IPS-18a (cell line): ENCODE data around the gene PPP2R5E.

Experiments
- H3K27ac ChIP-seq: one replicate; pipeline ENCODE4 v1.5.1; 2013; ENCODE audit warnings: low read length
- H3K27me3 ChIP-seq: one replicate; pipeline ENCODE4 v1.6.1; 2013; ENCODE audit warnings: mild to moderate bottlenecking, low read length; ENCODE audit not compliant: control insufficient read depth, insufficient read depth
- H3K36me3 ChIP-seq: one replicate; pipeline ENCODE4 v1.6.1; 2013; ENCODE audit warnings: low read depth, low read length; ENCODE audit not compliant: control insufficient read depth
- H3K4me1 ChIP-seq: one replicate; pipeline ENCODE4 v1.6.1; 2013; ENCODE audit warnings: low read depth, low read length; ENCODE audit not compliant: control insufficient read depth
- H3K4me3 ChIP-seq: one replicate; pipeline ENCODE4 v1.5.1; 2013; ENCODE audit warnings: low read length
- H3K9ac ChIP-seq: one replicate; pipeline ENCODE4 v1.6.1; 2013; ENCODE audit warnings: mild to moderate bottlenecking, low read length, moderate library complexity
- H3K9me3 ChIP-seq: one replicate; pipeline ENCODE4 v1.6.1; 2013; ENCODE audit warnings: low read depth, low read length; ENCODE audit not compliant: control insufficient read depth

PPP2R5E gene

GRCh38 chr14:63426838-63427352 lies 116.3 kb downstream of the PPP2R5E start:
- Histone ChIP-seq H3K27me3 (no peaks in the 10 kb centered on the region), H3K27ac (no peak overlapping the region), H3K9me3 (no peaks in the 10 kb centered on the region), H3K9ac (no peak overlapping the region), H3K4me1 (no peaks in the 10 kb centered on the region), H3K4me3 (no peak overlapping the region), H3K36me3 (peaks cover 2% of the 10 kb centered on the region)

- H3K36me3 ChIP-seq = peaks cover 17% of the 10 kb centered on the region
- H3K9me3 ChIP-seq = no peaks in the 10 kb centered on the region
- no peak overlapping the region for H3K27ac ChIP-seq
- H3K4me3 ChIP-seq = no peak overlapping the region
- H3K27me3 ChIP-seq = no peaks in the 10 kb centered on the region
- H3K4me1 ChIP-seq = no peaks in the 10 kb centered on the region
- H3K9ac ChIP-seq = no peak overlapping the region
Observed at GRCh38 chr14:63423889-63424288, 119.3 kb downstream of the PPP2R5E start.

DNA sequence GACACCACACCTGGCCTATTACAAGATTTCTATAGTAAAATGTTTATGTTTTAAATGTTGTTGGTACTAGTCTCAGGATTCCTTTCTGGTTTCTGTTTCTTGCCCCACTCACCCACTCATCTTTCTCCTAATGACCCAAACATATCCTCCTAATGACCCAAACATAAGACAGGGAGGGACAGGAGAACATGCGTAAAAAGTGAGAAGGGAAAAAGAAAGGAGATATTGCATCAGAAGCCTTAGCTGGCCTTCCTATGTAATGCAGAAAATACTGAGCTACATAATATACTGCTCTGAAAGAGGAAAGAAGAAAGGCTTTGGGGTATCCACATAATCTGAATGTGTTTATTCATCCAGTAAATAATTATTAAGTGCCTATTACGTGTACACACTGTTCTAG lies 119.8 kb downstream of the PPP2R5E start:
- H3K9me3 ChIP-seq = no peaks in the 10 kb centered on the region
- no peak overlapping the region for H3K4me3 ChIP-seq
- H3K36me3 ChIP-seq = peaks cover 17% of the 10 kb centered on the region
- no peaks in the 10 kb centered on the region for H3K27me3 ChIP-seq
- no peak overlapping the region for H3K27ac ChIP-seq
- H3K4me1 ChIP-seq = no peaks in the 10 kb centered on the region
- no peak overlapping the region for H3K9ac ChIP-seq

GRCh38 chr14:63421919-63422318 lies 121.3 kb downstream of the PPP2R5E start:
- no peaks in the 10 kb centered on the region for H3K9me3 ChIP-seq
- H3K4me3 ChIP-seq = no peak overlapping the region
- no peak overlapping the region for H3K27ac ChIP-seq
- H3K27me3 ChIP-seq = no peaks in the 10 kb centered on the region
- peaks cover 17% of the 10 kb centered on the region for H3K36me3 ChIP-seq
- no peaks in the 10 kb centered on the region for H3K4me1 ChIP-seq
- H3K9ac ChIP-seq = no peak overlapping the region

GRCh38 chr14:63421226-63421625 lies 122.0 kb downstream of the PPP2R5E start:
- Histone ChIP-seq H3K27ac (no peak overlapping the region), H3K9ac (no peak overlapping the region), H3K36me3 (peaks cover 17% of the 10 kb centered on the region), H3K27me3 (no peaks in the 10 kb centered on the region), H3K4me3 (no peak overlapping the region), H3K9me3 (no peaks in the 10 kb centered on the region), H3K4me1 (no peaks in the 10 kb centered on the region)

DNA sequence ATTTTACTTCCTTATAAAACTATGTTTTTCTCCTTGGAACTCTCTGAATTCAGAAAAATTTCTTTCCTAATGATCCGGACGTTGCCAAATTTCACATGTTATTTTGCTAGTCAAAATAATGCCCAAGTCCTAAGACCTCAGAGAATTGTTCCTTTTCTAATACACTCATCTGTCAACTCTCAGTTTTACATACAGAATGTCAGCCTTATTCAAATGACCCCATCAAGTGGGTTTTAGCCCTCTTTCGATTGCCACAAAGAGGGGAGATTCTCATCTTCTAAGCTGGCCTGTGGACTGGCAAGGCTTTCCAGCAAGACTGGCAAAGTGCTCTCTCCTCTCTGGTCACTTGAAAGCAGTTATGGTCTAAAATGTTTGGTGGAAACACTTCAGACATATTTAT lies 125.2 kb downstream of the PPP2R5E start:
- Histone ChIP-seq H3K27me3 (no peaks in the 10 kb centered on the region), H3K9ac (no peak overlapping the region), H3K27ac (no peak overlapping the region), H3K4me1 (no peaks in the 10 kb centered on the region), H3K36me3 (peaks cover 25% of the 10 kb centered on the region), H3K9me3 (no peaks in the 10 kb centered on the region), H3K4me3 (no peak overlapping the region)

DNA sequence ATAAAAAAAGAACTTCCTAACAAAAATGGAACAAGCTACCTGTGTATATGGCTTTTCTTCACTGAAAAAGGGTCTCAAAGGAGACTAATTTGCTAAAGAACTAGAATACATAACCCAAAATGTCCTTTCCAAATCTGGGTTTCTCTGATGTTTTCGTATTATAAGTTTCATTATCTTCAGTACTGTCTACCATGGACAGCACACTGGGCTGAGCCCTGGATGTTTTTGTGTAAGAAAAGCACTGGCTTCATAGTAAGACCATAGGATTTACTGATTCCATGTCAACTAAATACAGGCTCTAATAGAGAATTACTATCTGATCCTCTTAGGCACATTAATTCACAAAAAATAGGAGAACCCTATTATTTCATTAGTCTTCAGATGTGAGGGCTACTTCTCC lies 130.2 kb downstream of the PPP2R5E start:
- Histone ChIP-seq H3K36me3 (peaks cover 15% of the 10 kb centered on the region), H3K4me3 (no peak overlapping the region), H3K27me3 (no peaks in the 10 kb centered on the region)

DNA sequence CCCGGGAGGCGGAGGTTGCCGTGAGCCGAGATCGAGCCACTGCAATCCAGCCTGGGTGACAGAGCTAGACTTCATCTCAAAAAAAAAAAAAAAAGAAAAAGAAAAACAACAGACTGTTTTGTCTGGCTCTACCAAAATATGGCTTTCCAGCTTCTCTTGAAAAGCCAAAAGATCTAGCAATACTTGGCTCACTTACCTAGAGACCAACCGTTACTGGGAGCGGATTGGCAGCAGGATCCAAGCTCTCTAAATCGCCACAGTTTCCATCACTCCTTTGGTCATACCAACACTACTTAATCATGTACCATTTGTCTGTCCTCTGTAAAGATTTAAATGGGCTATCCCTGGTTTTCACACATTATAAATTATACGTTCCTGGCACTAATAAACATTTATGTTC lies 136.8 kb downstream of the PPP2R5E start:
- Histone ChIP-seq H3K9me3 (no peaks in the 10 kb centered on the region), H3K4me1 (peaks cover 9% of the 10 kb centered on the region), H3K36me3 (no peaks in the 10 kb centered on the region), H3K4me3 (no peak overlapping the region), H3K9ac (no peak overlapping the region), H3K27ac (no peak overlapping the region), H3K27me3 (no peaks in the 10 kb centered on the region)

More for the DNA sequence above, 130.2 kb downstream of the PPP2R5E start:
- H3K9me3 ChIP-seq = no peaks in the 10 kb centered on the region
- no peaks in the 10 kb centered on the region for H3K4me1 ChIP-seq
- no peak overlapping the region for H3K27ac ChIP-seq
- no peak overlapping the region for H3K9ac ChIP-seq

- H3K9ac ChIP-seq = no peak overlapping the region
- H3K27me3 ChIP-seq = no peaks in the 10 kb centered on the region
- H3K9me3 ChIP-seq = no peaks in the 10 kb centered on the region
- no peaks in the 10 kb centered on the region for H3K36me3 ChIP-seq
- peaks cover 9% of the 10 kb centered on the region for H3K4me1 ChIP-seq
- no peak overlapping the region for H3K4me3 ChIP-seq
- H3K27ac ChIP-seq = no peak overlapping the region
Observed at GRCh38 chr14:63405715-63406114, 137.5 kb downstream of the PPP2R5E start.

DNA sequence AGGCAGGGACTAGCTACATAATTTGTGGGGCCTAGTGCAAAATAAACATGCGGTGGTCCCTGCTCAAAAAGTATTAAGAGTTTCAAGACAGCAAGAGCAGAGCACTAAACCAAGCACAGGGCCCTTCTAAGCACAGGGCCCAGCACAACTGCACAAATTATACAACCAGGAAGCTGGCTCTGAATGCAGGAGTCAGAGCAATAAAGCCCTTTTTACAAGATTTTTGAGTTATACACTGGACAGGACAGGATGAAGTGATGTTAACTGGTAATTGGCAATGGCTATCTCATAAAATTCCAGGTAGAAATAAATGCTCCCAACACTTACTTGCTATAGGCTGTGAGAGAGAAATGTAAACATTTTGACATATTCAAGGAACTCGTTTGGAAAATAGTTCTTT lies 138.3 kb downstream of the PPP2R5E start:
- Histone ChIP-seq H3K36me3 (no peaks in the 10 kb centered on the region), H3K27me3 (no peaks in the 10 kb centered on the region), H3K9ac (no peak overlapping the region), H3K4me1 (peaks cover 9% of the 10 kb centered on the region), H3K4me3 (no peak overlapping the region), H3K27ac (no peak overlapping the region), H3K9me3 (no peaks in the 10 kb centered on the region)

GRCh38 chr14:63401646-63402045 lies 141.5 kb downstream of the PPP2R5E start:
- H3K27ac ChIP-seq = no peak overlapping the region
- no peak overlapping the region for H3K4me3 ChIP-seq
- peaks cover 9% of the 10 kb centered on the region for H3K4me1 ChIP-seq
- no peaks in the 10 kb centered on the region for H3K9me3 ChIP-seq
- H3K27me3 ChIP-seq = no peaks in the 10 kb centered on the region
- H3K36me3 ChIP-seq = no peaks in the 10 kb centered on the region
- no peak overlapping the region for H3K9ac ChIP-seq

DNA sequence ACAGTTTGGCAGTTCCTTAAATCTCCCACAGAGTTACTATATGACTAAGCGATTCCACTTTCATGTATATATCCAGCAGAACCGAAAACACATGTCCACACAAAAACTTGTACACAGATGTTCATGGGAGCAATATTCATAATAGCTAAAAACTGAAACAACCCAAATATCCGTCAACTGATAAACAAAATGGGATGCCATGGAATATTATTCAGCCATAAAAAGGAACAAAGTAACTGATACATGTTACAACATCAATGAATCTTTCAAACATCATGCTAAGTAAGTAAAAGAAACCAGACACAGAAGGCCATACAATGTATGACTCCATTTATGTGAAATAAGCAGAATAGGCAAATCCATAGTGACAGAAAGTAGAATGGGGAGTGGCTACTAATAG lies 144.2 kb downstream of the PPP2R5E start:
- Histone ChIP-seq H3K27ac (no peak overlapping the region), H3K9me3 (no peaks in the 10 kb centered on the region), H3K27me3 (no peaks in the 10 kb centered on the region), H3K36me3 (no peaks in the 10 kb centered on the region), H3K4me1 (no peaks in the 10 kb centered on the region), H3K4me3 (no peak overlapping the region), H3K9ac (no peak overlapping the region)
